Smooth muscle cell of bladder (primary cell): Measurements from ENCODE around the gene RAB35. TPM values are rescaled to one million over a fixed set of nuclear protein-coding genes. Genes with fewer than 3 reads are reported as not detected.

ENCODE experiments used
- total RNA-seq: library from RNA; depleted of rRNA; stranded (reverse); fragments of >200 nt; gene quantifications from 2 replicates; pipeline ENCODE4 v1.2.3, GENCODE V29; 2014

Gene RAB35
- 23.5 and 28.8 TPM in 2 replicates for total RNA-seq

DNA sequence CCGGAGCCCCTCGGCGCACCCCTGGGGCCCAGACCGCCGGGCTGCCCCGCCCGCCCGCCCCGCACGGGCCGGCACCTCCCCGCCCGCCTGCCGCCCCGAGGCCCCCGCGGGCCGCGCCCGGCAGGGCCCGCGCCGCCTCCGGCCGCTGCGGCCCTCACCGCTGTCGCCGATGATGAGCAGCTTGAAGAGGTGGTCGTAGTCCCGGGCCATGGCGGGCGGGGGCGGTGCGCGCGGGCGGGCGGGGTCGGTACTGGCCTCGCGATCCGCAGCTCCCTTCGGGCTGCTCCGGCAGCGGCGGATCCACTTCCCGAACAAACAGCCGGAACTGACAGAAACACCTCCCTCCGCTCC lies at the start of gene RAB35:
Gene RAB35 (minus strand): TSS at position 313 of the 351 bp plus-strand sequence. CDS start 103 bp downstream, at position 210.

Other genes with a start within 250 kb of the RAB35 start
- gene CIT, start 239.4 kb downstream of the RAB35 start, total RNA-seq, result 2.8 and 5.1 TPM in 2 replicates
- gene BICDL1, start 127.5 kb downstream of the RAB35 start, total RNA-seq, result not detected in 2 replicates
- gene GCN1, start 78.0 kb upstream of the RAB35 start, total RNA-seq, result 72.4 and 102 TPM in 2 replicates
- gene RPLP0, start 84.4 kb upstream of the RAB35 start, total RNA-seq, result 3,887 and 5,015 TPM in 2 replicates
- gene PXN, start 149.0 kb upstream of the RAB35 start, total RNA-seq, result 10.8 and 11.9 TPM in 2 replicates
- under 0.01 TPM in 2 replicates for gene RNU4-2, start 175.2 kb upstream of the RAB35 start, total RNA-seq
- under 0.01 TPM in 1 of 2 replicates, not detected in the other for gene RNU4-1, start 176.5 kb upstream of the RAB35 start, total RNA-seq
- 1.00 and 2.5 TPM in 2 replicates for gene SIRT4, start 185.6 kb upstream of the RAB35 start, total RNA-seq
- gene PLA2G1B, start 211.0 kb upstream of the RAB35 start, total RNA-seq, result not detected in 2 replicates